Fibroblast of lung (primary cell): Measurements from ENCODE around the gene EYS. TPM values are rescaled to one million over a fixed set of nuclear protein-coding genes. Genes with fewer than 3 reads are reported as not detected.

Source experiments
- DNase-seq, 2 donors: peaks; one replicate each; pipeline versions ENCODE4 v3.0.0 to v3.0.0-alpha.2; 2010; ENCODE audit warnings: low read depth in 2 of 2
- H2AFZ ChIP-seq: 2 replicates; pipeline ENCODE4 v1.5.1; 2012; ENCODE audit warnings: low read length, control low read depth, inconsistent platforms
- H3K27ac ChIP-seq: 2 replicates; pipeline ENCODE4 v1.5.1; 2011; ENCODE audit warnings: low read length, control low read depth; ENCODE audit not compliant: insufficient read depth
- H3K27me3 ChIP-seq: 2 replicates; pipeline ENCODE4 v1.5.1; 2011; ENCODE audit warnings: mild to moderate bottlenecking, low read length; ENCODE audit not compliant: control insufficient read depth, insufficient read depth
- H3K36me3 ChIP-seq: 2 replicates; pipeline ENCODE4 v1.5.1; 2011; ENCODE audit warnings: low read length; ENCODE audit not compliant: control insufficient read depth, insufficient read depth
- H3K4me1 ChIP-seq: 2 replicates; pipeline ENCODE4 v1.5.1; 2011; ENCODE audit warnings: low read length; ENCODE audit not compliant: control insufficient read depth, insufficient read depth; ENCODE audit errors: extremely low read depth
- H3K4me2 ChIP-seq: 2 replicates; pipeline ENCODE4 v1.5.1; 2011; ENCODE audit warnings: low read length, control low read depth; ENCODE audit not compliant: insufficient read depth; ENCODE audit errors: extremely low read depth
- H3K4me3 ChIP-seq, 4 experiments: fragments of 200-600 bp in 1 of 4; sonication (generic) in 1 of 4; replicated peaks in 1 of 4; 2 replicates each; pipeline ENCODE4 v1.5.1; 2011 to 2016; ENCODE audit warnings: low read length in 4 of 4, low read depth in 3 of 4, mild to moderate bottlenecking in 3 of 4, control low read depth in 2 of 4, inconsistent platforms in 1 of 4, mixed read lengths in 1 of 4; ENCODE audit not compliant: insufficient read depth in 1 of 4; ENCODE audit errors: control extremely low read depth in 1 of 4
- H3K79me2 ChIP-seq: 2 replicates; pipeline ENCODE4 v1.5.1; 2012; ENCODE audit warnings: mild to moderate bottlenecking, low read length, inconsistent platforms; ENCODE audit not compliant: control insufficient read depth, insufficient read depth
- H3K9ac ChIP-seq: 2 replicates; pipeline ENCODE4 v1.5.1; 2011; ENCODE audit warnings: mild to moderate bottlenecking, low read length, control low read depth; ENCODE audit not compliant: insufficient read depth
- H3K9me3 ChIP-seq: 2 replicates; pipeline ENCODE4 v1.5.1; 2012; ENCODE audit warnings: low read depth, low read length; ENCODE audit not compliant: control insufficient read depth, insufficient read depth
- H4K20me1 ChIP-seq: 2 replicates; pipeline ENCODE4 v1.5.1; 2011; ENCODE audit warnings: low read length; ENCODE audit not compliant: control insufficient read depth, insufficient read depth; ENCODE audit errors: extremely low read depth
- CTCF ChIP-seq, 2 donors: IDR thresholded peaks in 1 of 2; conservative IDR thresholded peaks in 1 of 2; 1 replicate in 1 of 2; 2 replicates in 1 of 2; pipeline ENCODE4 v1.5.1; 2011 to 2012; ENCODE audit warnings: low read length in 2 of 2, control low read depth in 1 of 2, inconsistent platforms in 1 of 2, low read depth in 1 of 2, mild to moderate bottlenecking in 1 of 2
- EZH2 ChIP-seq: IDR thresholded peaks from 2 replicates; pipeline ENCODE4 v1.5.1; 2012; ENCODE audit warnings: low read length, control low read depth, mild to moderate bottlenecking; ENCODE audit errors: missing control alignments
- polyA plus RNA-seq, 2 donors: library from polyadenylated mRNA; depleted of rRNA in 1 of 2; stranded (reverse) in 1 of 2; unstranded in 1 of 2; fragments of >200 nt; gene quantifications; 2 replicates each; pipeline ENCODE4 v1.2.1, GENCODE V29; 2011 to 2012; ENCODE audit warnings: missing spikeins in 1 of 2
- total RNA-seq: library from RNA; depleted of rRNA; stranded (reverse); fragments of >200 nt; gene quantifications from 2 replicates; pipeline ENCODE4 v1.2.1, GENCODE V29; 2014

EYS gene
- total and polyA plus RNA-seq, 2 donors (not counting 1 experiment from before 2014, with no cell fraction given), result under 0.01 TPM; not detected in 1

GRCh38 chr6:65701325-65701724 lies 5.7 kb downstream of the EYS start:
- DNase-seq, result no peak
- TF ChIP-seq EZH2 (no peak), CTCF (conservative IDR thresholded peaks at IDR 0.05 in 1 of 2, IDR thresholded peaks at IDR 0.05 in 1 of 2; ENCODE audit: low read depth in 1 of 2, low read length in 2 of 2) (no peak)
- no peak overlapping the region for H2AFZ ChIP-seq
- H3K27me3 ChIP-seq, result no peaks in the 10 kb centered on the region
- no peak overlapping the region for H3K4me3 ChIP-seq
- no peak overlapping the region for H3K4me2 ChIP-seq
- no peaks in the 10 kb centered on the region for H3K36me3 ChIP-seq
- no peak overlapping the region for H3K27ac ChIP-seq
- no peaks in the 10 kb centered on the region for H3K4me1 ChIP-seq
- no peaks in the 10 kb centered on the region for H3K79me2 ChIP-seq
- no peaks in the 10 kb centered on the region for H4K20me1 ChIP-seq
- no peak overlapping the region for H3K9ac ChIP-seq
- no peaks in the 10 kb centered on the region for H3K9me3 ChIP-seq

DNA sequence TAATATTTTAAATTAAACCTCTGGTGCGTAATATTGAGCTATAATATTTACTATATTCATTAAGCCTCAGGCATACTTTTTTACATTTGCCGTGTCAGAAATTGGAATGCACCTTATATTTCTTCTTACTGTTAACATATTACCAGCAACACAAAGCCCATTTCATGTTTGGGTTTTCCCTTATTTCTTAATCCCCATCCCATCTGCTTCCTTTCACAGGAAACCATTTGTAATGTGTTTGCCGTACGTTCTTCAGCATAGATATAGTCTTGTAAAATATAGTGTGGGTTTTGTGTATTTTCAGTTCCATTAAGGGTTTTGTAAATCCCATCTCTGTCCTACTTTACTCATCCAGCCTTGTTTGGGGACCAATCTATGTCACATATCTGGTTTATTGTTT lies 6.5 kb downstream of the EYS start:
- H3K4me3 ChIP-seq, result no peak overlapping the region
- no peaks in the 10 kb centered on the region for H3K4me1 ChIP-seq
- H3K4me2 ChIP-seq, result no peak overlapping the region
- no peaks in the 10 kb centered on the region for H3K79me2 ChIP-seq
- no peaks in the 10 kb centered on the region for H3K9me3 ChIP-seq
- H3K27ac ChIP-seq, result no peak overlapping the region
- TF ChIP-seq CTCF (conservative IDR thresholded peaks at IDR 0.05 in 1 of 2, IDR thresholded peaks at IDR 0.05 in 1 of 2; ENCODE audit: low read depth in 1 of 2, low read length in 2 of 2) (no peak), EZH2 (no peak)
- H2AFZ ChIP-seq, result no peak overlapping the region
- no peak for DNase-seq
- H4K20me1 ChIP-seq, result no peaks in the 10 kb centered on the region
- H3K27me3 ChIP-seq, result no peaks in the 10 kb centered on the region
- H3K9ac ChIP-seq, result no peak overlapping the region
- no peaks in the 10 kb centered on the region for H3K36me3 ChIP-seq

- no peaks in the 10 kb centered on the region for H4K20me1 ChIP-seq
- DNase-seq, result no peak
- H3K4me3 ChIP-seq, result no peak overlapping the region
- no peak overlapping the region for H3K9ac ChIP-seq
- no peaks in the 10 kb centered on the region for H3K36me3 ChIP-seq
- H3K4me2 ChIP-seq, result no peak overlapping the region
- no peaks in the 10 kb centered on the region for H3K27me3 ChIP-seq
- H3K4me1 ChIP-seq, result no peaks in the 10 kb centered on the region
- TF ChIP-seq CTCF (conservative IDR thresholded peaks at IDR 0.05 in 1 of 2, IDR thresholded peaks at IDR 0.05 in 1 of 2; ENCODE audit: low read depth in 1 of 2, low read length in 2 of 2) (no peak), EZH2 (no peak)
- no peak overlapping the region for H3K27ac ChIP-seq
- no peaks in the 10 kb centered on the region for H3K9me3 ChIP-seq
- H2AFZ ChIP-seq, result no peak overlapping the region
- no peaks in the 10 kb centered on the region for H3K79me2 ChIP-seq
Measured at GRCh38 chr6:65692109-65692508, 14.9 kb downstream of the EYS start.
